Activated T-cell treated with anti-CD3 and anti-CD28 coated beads, Interleukin-2, amount 50 U/mL, for 48 hours (primary cell): Measurements from ENCODE around the gene STK4.

ENCODE experiments used
- DNase-seq, 2 experiments: peaks; one replicate each; pipeline ENCODE4 v3.0.0-alpha.2; 2020

The STK4 gene

DNA sequence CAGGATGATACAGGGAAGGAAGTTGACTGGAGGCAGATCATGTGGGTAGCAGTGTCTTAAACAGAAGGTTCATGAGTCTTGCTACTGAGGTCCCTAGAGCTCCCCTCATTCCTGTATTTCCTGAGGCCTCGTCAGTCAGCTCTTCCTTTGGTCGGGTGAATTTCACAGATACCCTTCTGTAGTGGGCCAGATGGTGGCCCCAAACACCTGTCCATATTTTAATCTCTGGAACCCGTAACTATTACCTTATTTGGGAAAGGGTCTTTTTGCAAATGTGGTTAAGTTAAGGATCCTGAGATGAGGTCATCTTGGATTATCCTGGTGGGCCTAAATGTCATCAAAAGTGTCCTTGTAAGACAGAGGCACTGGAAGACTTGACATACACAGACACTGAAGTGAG, 125.1 kb downstream of the STK4 start:
- no peak for DNase-seq

DNA sequence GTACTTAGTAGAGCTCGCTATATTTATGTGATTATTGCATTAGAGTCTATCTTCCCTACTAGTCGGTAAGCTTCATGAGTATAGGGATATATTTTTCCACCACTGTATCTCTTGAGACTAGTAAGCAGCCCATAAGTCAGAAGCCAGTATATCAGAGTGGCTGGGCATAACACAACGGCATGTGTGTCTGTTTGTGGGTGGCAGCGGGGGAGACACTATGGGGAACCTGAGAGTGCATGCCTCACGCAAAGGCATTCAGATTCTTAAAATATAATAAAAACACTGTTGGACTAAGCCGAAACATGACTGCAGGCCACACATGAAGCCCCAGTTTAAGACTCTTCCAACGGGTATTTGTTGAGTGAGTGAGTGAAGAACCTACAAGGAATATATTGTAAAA, 126.6 kb downstream of the STK4 start:
- no peak for DNase-seq

DNA sequence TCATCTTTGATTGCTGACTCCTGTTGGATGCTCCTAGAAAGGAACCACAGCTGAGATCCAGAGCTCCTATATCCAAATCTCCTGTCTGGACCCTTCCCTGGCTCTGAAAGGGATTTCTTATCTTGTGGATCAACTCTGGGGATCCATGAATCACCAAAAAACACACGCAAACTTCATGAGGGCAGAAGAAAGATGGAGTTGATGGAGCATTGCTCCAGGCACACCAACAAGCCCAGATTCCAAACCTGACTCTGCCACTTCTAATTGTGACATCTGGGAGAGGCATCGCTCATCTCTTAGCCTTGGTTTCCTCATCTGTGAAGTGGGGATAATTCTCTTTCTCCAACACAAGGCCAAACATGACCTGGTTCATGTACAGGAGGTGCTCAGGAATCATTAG, 127.9 kb downstream of the STK4 start:
- no peak for DNase-seq

DNA sequence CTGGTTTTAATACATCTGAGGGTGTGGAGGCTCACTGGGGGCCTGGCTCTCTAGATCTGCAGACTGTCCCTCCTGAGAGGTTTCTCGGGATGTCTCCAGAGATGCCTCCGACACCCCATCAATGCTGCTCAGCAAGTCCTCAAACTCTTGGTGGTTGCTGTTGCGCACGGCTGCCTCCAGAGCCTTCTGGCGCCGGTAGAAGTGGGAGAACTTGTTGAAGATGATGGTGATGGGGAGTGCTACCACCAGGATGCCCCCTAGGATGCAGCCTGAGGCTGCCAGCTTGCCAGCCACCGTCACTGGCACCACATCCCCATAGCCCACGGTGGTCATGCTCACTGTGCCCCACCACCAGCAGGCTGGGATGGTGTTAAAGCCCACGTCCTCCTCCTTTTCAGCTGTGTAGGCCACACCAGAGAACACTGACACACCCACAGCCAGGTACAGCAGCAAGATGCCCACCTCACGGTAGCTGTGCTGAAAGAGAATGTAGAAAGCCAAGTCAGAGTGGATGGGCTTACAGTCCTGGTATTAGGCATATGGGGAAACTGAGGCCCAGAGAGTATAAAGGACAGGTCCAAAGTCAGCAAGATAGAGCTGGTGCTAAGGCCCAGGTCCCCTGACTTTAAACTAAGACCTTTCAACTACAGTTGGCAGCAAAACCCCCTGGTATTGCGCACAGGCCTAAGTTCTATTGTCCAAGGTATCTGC, 128.7 kb downstream of the STK4 start:
- no peak for DNase-seq

DNA sequence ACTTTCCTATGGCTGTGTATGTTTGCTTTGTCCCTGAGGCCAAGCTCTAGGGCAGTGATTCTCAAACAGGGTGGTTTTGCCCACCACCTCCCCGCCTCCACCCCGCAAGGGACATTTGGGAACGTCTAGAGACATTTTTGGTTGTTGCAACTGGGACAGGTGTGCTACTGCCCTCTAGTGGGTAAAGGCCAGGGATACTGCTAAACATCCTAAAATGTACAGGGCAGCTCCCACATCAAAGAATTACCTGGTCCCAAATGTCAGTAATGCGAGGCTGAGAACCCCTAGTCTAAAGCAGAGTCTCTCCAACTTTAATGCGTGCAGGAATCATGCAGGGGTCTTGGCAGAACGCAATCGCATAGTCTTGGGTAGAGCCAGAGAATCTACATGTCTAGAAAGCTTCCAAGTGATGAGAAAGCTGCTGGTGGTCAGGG, 129.5 kb downstream of the STK4 start:
- peak; percentile 70 to 72 for DNase-seq

DNA sequence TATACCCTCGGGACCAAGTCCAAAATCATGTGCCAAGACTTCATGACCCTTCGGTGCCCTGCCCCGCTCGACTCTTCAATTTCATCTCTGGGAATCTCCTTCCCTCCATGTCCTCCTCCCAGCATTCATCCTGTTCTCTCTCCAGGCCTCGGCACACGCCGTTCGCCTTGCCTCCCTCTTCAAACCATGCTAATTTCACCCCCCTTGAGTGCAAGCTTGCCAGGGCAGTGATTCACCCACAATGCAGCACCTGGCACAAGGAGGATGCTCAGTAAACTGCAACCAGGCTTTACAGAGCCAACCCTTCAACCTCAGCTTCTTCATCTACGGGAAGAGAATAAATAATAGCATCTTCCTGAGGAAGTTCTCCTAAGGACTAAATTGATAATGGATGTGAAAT, 130.5 kb downstream of the STK4 start:
- no peak for DNase-seq

DNA sequence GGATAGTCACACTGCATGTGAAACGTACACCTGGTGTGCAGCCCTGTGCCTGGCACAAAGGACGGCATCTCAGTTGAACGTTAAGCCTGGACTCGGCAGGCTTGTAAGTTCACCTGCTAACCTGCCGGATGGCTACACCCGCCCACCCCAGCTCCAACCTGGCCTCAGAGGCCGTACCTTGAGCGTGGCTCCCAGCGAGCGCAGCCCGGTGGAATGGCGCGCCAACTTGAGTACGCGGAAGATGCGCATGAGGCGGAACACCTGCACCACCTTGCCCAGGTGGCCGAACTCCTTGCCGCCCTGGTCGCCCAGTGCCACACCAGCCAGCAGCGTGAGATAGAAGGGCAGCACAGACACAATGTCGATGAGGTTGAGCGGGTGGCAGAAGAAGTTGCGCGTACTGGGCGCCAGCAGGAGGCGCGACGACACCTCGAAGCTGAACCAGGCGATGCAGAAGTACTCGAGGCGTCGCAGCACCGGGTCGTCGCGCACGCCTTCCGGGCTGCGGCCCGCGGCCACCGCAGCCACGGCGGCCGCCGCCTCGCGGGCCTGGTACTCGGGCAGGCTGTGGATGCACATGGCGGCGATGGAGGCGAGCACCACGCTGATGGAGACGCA, 131.3 kb downstream of the STK4 start:
- DNase-seq, result peak; percentile 62 to 71

DNA sequence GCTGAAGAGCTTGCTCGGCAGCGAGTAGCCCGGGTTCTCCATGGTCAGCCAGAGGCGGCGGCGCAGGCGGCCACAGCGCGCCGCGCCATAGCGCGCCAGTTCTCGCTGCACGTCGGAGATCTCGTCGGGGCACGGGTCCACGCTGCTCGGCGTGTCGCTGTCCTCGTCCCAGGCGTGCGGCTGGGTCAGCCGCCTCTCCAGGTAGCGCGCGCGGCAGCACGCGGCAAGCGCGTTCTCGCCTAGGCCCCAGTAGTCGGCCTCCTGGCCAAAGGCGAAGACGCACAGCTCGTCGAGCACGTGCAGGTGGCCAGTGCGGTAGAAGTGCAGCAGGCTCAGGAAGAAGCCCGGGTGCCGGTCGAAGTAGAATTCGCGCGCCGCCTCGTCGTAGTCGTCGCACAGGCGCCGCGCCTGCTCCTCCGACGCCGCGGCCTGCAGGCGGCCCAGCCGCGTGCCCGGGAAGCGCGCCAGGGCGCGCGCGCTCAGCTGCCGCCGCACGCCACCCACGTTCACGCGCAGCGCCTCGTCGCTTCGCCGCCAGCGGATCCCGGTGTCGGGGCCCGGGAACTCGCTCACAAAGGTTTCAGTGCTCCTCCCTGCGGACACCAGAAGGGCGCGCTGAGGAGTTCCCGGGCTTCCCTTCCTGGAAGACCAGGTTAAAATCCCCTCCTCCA, 131.9 kb downstream of the STK4 start:
- peak; percentile 35 to 61 for DNase-seq

DNA sequence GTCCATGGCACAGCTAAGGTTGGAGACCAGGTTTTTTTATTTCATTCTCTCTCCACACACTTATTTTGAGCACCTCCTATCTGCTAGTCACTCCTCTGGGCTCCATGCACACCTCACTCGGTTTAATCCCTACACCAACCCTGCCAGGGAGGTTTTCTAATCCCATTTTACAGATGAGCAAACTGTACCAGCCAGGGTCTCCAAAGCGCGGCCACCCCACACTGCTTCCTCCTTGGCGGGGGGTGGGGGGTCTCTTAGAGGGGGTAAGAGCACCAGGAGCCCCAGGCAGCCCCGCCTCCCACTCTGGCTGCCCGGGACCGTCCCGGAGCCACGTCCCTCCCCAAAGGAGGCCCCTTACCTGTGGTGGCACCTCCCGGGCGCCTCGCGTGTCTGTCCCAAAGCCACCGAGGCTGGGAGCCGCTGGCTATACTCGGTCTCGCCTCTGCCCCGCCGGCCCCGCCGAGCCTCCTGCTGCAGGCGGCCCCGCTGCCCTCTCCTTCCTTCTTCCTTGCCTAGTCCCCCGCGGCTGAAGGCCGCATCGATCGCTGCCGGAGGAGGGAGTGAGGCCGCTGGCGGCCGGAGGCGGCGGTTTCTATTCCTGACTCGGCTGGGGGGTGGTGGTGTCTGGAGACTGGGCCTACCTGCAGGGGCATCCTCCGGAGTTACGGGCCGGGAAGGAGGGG, 134.4 kb downstream of the STK4 start, which contains the start of gene KCNS1:
Gene KCNS1, minus strand, starts transcription at position 565 of the 683 bp plus-strand sequence. CDS start 1,891 bp downstream, outside the sequence.
- DNase-seq, result no peak

DNA sequence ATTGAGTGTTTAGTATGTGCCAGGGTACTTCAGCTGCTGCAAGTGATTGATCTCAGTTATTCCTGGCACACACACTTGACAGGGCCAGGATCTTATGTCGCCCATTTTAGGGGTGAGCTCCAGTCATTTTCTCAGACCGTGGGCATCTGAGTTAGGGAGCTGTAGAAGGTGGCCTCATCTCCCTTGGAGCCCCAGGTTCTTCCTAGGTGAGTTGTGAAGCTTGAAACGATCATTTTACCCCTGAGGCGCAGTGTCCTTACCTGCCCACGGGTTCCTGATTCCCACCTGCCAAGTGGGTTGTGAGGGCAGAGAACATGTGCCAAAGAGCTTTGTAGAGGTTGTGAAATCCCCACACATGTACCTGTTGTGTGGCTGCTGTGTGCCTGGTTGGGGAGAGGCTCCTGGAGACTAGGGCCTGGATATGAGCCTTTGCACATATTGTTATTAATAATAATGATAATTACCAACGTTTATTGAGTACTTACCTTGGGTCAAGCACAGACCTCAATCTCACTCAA, 135.1 kb downstream of the STK4 start:
- DNase-seq, result no peak

DNA sequence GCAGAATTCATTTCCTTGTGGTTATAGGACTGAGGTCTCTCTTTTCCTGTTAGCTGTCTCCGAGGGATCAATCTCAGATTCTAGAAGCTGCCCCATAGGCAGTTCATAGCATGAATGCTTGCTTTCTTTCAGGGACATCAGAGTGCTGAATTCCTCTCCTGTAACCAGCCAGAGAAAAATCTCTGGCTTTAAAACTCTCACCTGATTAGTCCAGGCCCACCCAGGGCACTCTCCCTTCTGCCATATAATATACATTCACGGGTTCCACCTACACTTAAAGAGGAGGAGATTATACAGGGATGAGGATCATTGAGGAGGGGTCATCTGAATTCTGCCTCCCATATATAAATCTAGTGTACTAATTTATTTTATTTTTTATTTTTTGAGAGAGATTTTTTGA, 136.8 kb downstream of the STK4 start:
- DNase-seq, result no peak

DNA sequence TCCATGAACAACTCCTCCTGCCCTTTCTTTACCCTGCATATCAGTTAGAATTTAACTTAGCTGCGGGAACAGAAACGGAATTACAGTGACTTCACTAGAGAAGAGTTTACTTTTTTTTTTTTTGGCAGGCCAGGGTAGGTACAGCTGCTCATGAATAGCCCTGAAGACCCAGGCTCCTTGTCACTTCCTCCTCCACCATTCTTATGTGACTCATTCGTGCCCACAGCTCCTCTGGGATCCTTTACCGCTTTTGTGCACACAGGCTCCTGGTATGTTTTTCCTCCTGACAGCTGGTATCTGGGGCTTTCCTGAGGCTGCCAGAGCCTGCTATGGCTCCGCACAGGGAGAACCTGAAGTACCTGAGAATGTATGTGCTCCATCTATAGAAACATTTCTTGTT, 138.5 kb downstream of the STK4 start:
- no peak for DNase-seq

DNA sequence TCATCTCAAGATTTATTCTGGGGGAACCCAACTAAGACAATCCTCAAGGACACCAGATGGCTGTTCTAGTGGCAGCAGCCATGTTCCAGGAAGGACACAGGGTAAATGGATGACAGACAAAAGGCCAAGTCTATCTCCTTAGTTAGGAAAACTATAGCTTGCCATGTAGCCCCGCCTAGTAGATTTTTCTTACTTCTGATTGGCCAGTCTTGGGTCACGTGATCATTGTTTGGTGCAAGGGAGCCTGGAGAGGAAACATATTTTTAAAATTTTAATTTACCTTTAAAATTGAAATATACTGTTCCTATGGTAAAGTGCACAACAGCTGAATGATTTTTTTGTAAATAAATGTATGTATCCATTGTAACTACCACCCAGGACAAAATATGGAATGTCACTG, 139.0 kb downstream of the STK4 start:
- DNase-seq, result no peak

DNA sequence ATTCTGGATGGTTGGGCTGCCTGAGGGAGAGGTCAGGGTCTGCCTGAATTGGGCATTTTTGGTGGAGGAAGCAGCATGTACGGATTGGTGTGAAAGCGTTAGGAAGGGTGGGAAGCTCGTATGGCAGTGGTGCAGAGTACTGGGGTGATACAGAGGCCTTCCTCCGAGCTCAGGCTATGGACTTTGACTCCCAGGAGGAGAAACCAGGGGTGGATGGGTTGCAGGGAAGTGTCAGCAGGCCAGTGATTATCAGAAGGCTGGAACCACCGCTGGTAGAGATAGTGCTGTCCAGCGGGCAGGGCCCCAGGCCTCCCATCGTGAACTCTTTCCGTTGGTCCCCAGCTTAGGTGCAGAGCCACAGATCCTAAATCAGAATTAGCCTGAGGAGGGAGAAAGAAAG, 143.3 kb downstream of the STK4 start:
- DNase-seq, result no peak

DNA sequence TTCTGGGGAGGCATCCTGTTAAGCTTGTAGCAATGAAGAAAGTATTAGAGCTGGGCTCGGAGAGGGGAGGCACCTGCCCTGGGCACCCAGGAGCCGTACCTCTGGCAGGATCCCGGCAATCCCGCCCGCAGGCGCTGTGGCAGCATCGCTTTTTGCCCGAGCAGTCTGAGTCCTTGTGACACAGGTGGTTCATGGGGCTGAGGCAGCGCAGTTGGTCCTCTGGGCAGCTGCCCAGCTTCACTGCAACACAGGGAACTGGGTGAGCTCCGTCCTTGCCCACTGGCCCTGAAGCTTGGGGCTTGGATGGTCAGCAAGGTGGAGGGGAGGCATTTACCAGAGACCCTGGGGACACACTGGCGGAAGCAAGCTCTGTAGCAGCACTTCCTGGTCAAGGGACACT, 144.0 kb downstream of the STK4 start:
- no peak for DNase-seq

DNA sequence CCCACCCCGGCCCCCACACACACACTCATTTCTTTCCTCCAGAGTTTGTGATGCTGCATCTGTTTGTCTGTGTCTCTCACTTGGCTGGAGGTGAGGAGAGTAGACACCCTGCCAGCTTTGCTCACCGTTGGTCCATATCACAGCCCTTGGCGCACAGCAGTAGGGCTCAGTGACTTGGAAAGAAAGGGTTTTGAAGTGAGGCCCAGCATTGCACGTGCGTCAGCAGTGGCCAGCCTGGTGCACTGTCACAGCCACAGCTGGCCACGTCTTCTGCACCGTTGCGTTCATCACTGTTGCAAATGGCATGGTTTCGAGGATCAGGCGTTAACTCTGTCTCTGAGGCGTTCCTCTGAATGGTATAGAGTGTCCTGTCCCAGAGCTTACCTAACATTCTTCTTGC, 145.0 kb downstream of the STK4 start:
- no peak for DNase-seq

DNA sequence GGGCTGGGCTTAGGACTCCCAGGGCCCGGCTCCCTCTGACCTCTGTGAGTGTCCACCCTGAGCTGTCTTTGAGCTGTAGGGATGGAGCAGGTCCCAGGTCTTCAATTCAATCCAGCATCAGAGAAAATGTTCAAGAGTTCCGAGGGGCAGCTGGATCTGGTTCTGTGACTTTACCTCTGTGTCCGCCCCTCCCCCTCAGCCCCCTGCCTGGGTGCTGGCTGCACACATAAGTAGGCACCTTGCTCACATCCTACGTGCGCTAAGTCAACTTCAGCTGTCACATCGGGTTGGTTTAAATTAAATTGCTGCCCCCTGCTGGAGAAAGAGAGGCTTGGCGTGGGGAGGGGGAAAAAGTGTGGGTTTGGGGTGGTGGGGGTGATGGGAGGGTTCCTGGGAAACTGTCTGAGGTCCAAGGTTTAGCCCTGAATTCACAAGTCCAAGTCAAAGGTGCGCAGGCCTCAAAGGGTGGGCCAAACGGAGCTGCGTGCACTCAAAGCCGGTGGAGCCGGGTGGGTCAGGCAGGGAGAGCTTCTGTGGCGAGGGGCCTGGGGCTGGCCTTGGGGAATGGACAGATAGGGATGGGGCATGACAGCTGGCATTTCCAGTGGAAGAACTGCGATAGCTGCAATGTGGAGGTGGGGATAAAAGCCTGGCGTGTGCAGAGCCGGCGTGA, 145.6 kb downstream of the STK4 start:
- peak in 1 of 2 experiments; percentile 50 for DNase-seq

DNA sequence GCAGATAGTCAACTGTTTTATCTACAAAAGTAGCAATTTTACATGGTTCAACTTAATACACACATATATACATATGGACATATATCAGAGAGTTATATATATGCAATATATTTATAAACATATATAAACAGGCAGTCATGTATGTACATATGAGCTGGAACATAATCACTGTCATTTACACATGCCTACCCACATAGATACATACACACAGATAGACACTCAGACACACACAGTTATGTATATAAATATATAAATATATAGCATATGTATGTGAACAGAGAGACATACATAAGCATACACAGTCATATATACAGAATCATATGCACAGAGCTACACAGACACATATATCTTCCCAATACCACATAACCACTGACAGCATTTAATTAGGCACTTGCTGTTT, 146.4 kb downstream of the STK4 start:
- DNase-seq, result no peak

DNA sequence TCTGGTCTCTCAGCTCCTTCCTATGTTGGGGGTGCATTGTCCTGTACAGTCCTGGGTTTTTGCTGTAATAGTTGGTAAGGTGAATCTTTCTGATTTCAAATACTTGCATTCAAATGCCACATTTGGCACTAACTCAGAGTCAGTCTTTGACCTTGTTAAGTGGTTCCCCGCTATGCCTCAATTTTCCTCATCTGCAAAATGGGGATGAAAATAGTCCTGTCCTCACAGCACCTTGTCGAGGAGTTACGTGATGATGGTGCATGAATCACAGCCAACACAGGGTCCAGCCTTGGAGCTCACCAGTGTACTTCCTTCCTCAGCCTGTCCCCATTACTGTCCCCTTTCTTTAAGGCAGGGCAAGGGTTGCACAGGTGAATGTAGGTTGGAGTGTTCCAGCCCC, 147.6 kb downstream of the STK4 start:
- DNase-seq, result no peak

DNA sequence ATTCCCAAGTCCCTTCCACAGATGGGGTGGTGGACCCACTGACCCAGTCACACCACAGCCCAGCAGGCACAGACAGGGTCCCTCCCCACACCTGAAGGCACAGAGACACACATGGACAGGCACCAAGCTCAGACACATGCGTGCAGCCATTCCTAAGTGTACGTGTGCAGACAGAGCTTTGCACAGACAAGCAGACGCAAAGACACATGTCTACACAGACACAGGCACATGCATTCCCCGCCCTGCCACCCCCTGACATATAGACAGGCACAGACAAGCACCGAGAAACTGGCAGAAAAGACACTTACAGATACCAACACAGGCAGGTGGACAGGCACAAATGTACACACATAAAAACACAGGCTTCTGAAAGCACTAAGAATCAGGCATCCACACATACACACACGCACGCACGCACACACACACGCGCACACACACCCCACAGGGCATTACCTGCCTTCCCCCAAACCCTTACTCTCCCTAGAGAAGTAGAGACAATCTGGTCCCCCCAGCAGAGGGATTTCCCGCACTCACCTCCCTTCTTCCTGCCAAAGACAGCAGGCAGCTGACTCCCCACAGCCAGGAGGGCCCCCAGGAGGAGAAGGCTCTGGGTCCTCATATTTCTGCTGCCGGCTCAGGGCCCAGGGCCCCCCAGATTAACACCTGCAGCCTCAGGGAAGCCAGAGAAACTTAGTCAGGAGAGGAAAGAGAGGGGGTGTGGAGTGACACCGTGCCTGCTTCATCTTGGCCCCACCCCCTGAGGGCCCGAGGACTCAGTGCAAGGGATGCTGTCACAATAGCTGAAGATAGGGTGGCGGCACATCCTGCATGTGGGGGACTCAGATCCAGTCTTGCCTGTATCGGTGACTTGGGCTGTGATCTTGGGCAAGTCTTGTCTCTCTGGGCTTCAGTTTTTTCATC, 148.4 kb downstream of the STK4 start, which contains the start of gene WFDC5:
Gene WFDC5, minus strand, starts transcription at position 710 of the 921 bp plus-strand sequence. Its CDS starts 91 bp downstream, at position 619.
- DNase-seq, result no peak

DNA sequence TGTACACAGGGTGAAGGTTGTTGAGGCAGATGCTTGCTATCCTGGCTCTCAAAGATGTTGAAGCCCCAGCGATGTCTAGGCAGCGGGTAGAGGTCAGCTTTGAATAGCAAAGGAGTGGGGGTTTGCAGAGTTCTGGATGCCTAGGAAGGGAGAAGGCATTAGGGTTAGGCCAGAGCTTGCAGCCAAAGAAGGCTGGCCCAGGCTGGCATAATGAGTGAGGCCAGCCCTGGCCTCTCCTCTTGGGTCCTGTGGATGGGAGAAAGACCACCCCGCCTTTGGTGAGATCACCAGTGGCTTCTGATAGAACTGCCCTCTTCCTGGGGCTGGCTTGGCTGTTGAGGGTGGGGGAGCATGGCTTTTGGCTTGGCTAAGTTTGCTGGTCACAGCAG, 149.1 kb downstream of the STK4 start:
- no peak for DNase-seq

DNA sequence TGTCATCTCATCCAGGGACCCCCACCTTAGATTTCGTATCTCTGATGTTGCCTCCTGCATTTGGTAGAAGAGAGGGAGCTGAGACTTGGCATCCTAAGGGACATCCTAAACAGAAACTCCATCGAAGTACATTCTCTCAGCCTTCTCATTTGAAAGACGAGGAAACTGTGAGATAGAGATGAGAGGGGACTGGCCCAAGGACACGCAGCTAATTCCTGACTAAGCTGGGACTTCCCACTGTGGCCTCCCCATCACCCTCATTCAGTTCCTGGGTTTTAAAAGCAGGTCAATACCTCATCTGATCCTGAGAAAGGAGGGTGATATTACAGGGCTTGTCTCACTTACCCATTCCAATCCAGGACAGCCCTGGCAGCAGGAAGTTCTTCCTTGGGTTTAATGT, 149.5 kb downstream of the STK4 start:
- DNase-seq, result no peak
